HG03159 (cell line): ENCODE measurements around the gene CDC14A.

Experiments used
- ATAC-seq: cut with Tn5 transposase; IDR thresholded peaks from one replicate; pipeline ENCODE4 v1.9.1; 2021; ENCODE audit warnings: mild to moderate bottlenecking, moderate library complexity; ENCODE audit not compliant: unreplicated experiment

Gene CDC14A

DNA sequence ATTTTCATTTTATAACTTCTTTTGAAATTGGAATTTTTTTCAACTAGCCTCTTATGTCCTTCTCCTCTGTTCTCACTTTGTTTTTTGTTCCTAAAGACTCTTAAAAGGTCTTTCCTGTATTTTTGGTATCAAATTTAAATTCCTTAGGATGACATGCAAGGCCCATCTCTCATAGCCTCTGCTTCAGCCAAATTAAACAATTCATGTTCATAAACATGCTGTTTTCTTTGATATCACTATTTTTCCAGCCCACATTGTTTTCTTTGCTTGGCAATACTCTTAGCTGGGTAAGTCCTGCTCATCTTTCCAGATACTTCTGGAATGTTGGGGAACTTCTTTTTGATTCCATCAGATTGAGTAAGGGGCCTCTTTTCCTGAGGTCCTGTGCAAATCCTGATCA, 129.9 kb downstream of the CDC14A start:
- ATAC-seq, result no peak

DNA sequence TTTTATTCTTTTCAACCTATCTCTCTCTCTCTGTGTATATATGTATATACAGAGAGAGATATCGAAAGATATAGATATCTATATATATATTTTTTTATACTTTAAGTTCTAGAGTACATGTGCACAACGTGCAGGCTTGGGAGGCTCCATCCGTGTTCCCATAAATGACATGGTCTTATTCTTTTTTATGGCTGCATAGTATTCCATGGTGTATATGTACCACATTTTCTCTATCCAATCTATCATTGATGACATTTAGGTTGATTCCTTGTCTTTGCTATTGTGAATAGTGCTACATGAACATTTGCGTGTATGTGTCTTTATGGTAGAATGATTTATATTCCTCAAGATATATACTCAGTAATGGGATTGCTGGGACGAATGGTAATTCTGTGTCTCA, 130.4 kb downstream of the CDC14A start:
- no peak for ATAC-seq

DNA sequence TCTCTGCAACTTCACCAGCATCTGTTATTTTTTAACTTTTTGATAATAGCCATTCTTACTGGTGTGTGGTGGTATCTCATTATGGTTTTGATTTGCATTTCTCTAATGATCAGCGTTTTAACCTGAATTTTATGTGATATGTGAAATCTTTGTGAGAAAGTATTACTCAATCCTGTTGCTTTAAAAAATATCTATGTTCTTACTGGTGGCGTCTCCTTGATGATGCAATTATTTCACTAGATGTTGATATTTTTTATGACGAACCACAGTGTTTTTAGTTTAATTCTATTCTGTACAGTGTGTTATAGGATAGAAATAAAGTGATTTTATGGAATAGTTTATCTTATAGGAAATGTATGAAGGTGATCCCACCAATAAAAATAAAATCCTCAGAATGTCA, 130.9 kb downstream of the CDC14A start:
- ATAC-seq, result no peak

DNA sequence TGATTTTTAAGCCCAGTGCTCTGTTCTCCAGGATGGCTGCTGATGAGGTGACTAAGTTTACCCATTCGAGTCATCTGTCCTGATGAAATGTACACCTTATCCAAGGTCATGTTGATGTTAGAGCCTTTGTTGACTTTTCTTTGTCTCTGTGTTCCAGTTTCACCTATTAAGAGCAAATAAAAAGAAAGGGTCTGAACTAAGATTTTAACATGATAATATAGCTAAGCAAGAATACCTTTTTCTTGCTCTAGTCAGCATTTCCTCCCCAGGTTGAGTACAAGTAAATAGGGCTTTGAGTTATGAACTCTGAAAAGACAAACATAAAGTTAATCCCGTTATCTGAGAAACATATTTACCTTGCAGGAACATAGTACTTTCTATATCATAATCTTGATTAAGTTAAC, 133.6 kb downstream of the CDC14A start:
- no peak for ATAC-seq

DNA sequence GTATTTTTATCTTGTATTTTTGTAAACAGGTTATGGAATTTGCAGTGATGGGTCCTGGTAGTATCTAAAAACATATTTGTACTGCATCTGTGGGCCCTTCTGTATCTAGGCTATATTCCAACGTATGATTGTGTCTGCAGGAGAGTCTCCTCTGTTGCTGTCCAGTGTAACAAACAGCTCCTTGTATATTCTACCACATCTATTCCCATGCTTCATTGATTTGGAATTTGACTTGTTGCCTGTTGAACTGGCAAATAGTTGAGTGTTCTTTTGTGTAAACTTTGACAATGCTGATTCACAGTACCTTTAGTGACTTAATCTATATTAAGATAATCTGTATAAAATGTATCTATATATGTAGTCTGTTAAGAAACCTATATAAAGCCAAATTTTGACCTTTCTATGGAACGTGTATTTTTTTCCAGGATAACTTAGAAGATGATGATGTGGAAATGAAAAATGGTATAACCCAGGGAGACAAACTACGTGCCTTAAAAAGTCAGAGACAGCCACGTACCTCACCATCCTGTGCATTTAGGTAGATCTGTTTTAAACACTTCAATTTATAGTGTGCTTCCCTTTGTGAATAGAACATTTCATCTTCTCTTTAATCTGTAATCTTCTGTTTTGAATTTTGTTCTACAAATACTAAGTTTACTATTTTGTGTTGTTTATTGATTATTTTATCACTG, 142.2 kb downstream of the CDC14A start:
- no peak for ATAC-seq

DNA sequence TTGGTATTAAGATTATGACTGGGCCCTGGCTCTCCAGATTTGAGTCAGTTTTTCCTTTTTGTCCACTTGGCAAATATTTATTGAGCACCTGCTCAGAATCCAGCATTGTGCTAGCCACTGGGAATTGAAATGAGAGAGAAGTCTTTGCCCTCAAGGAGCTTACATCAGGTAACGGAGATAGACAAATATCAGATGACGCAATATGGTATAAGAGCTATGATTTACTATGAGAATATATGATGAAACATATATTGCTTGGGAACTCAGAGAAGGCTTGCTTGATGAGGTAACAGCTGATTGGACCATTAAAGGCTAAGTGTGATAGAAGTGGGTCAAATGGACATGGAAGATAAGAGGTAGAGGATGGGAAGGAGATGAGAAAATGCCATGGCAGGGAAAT, 144.6 kb downstream of the CDC14A start:
- no peak for ATAC-seq

DNA sequence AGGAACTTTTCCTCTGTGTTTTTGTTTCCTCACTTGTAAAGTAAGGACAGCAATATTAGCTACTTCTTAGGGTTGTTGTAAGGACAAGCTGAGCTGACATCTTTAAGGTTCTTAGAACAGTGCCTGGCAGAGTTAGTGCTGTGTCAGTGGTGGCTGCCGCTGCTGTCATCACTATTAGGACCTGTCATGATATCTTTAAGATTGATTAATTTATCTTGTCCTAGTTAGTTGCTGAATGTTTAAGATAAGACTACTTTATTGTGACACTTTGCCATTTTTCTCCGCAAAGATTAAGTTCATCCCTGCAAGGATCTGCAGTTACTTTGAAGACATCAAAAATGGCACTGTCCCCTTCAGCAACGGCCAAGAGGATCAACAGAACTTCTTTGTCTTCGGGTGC, 145.5 kb downstream of the CDC14A start:
- no peak for ATAC-seq

DNA sequence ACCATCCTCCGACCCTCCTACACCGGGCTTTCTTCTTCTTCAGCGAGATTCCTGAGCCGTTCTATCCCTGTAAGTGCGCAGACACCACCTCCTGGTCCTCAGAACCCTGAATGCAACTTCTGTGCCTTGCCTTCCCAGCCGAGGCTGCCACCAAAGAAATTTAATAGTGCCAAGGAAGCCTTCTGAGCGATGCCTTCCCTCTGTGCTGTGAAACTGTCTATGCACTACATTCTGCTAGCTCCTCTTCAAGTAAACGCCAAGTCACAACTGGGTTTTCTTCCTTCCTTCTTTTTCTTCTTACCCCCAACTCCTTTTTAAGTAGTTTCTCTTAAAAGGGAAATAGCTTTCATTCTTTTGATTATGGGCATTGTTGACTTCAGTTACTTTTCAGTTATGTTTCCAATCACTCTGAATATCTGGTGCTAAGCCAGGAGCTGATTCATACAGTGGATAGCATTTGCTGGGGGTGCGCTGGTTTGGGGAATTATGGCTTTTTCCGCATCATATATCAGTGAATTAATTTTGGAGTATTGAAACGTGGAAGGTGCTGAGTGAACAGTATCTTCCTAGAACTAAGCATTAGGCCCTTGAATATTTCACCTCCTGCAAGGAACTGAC, 147.0 kb downstream of the CDC14A start:
- ATAC-seq, result no peak

DNA sequence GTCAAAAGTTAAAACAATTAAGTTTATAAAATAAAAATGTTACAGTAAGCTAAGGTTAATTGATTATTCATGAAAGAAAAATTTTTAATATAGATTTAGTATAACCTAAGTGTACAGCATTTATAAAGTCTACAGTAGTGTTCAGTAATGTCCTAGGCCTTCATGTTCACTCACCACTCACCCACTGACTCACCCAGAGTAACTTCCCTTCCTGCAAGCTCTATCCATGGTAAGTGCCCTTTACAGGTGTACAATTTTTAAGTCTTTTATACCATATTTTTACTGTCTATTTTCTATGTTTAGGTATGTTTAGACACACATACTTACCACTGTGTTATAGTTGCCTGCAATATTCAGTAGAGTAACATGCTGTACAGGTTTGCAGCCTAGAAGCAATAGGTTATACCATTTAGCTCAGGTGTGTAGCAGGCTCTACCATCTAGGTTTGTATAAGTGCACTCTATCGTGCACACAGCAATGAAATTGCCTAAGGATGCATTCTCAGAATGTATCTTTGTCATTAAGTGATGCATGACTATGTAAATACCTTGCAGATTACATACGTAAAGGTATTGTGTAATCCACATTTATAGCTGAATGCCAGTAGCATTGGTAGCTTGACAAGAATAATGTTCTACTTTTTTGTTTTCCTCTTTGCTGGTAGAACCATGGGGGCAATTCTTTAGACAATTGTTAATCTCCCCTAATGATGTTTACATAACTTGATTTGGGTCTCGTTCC, 149.9 kb downstream of the CDC14A start:
- no peak for ATAC-seq

DNA sequence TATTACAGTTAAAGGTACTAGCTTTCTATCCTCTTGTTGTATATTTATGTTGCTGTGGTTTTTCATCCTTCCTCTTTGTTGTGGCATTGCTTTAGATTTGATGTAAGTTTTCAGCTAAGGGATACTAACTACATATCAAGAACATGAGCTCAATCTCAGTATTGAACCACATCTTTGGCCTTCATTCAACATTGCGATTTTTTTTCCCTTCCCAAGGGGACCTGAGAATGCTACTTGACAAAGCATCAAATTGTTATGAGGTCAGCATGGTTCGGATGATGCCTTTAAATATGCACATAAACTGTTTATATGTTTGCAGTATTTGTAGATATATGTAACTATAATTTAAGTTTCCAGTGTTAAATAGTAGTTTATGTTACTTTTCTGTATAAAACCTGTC, 153.9 kb downstream of the CDC14A start:
- ATAC-seq, result no peak

DNA sequence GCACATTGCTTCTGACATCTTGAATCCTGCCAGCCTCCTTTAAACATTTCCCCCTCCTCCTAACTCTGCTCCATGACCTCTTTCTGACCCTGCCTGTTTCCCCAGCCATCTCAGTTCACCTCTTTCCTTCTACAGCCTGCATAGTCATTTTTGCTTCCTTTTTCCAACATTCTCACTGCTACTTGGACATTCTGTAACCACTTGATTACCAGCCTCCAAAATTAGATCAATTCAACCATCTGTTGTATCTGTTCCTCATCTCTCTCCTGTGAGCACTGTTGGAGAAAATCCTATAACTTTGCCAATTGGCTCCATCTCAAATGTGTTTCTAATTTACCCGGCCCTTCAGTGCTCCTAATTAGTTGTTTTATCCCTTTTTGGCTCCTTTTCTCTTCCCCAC, 158.1 kb downstream of the CDC14A start:
- no peak for ATAC-seq

DNA sequence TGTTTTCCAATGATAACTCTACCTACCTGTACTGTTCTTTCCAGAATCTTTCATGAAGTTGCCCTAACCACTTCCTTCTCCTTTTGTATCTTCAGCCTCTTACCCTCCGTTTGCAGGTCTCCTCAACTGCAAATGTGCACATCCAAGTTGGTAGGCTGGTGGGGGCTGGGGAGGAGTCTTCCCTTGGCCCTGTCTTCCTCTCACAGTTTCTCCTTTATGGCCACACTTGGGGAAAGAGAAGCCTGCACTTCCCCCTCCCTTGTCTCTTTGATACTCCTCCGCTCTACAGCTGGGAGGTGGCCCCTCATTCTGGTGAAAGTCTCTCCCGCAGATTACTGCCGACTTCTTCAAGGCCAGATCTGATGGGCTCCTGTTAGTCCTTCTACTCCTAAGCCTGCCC, 158.8 kb downstream of the CDC14A start:
- ATAC-seq, result no peak

DNA sequence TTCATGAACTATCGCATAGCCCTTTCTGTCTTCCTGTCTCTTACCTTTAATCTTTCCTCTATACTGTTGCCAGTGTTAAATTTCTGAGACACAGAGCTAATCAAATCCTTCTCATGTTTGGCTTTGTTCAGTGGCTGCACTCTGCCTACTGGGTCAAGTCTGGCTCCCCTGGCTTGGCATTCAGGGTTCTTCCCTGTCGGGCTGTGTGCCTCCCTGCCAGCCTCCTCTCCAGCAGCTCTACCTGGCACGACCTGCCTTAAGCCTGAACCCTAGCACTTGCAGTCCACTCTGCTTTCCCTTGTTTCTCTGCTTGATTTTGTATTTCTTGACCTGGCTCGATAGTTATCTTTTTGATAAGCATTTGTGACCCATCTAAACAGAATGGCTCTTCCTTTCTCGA, 159.5 kb downstream of the CDC14A start:
- no peak for ATAC-seq

DNA sequence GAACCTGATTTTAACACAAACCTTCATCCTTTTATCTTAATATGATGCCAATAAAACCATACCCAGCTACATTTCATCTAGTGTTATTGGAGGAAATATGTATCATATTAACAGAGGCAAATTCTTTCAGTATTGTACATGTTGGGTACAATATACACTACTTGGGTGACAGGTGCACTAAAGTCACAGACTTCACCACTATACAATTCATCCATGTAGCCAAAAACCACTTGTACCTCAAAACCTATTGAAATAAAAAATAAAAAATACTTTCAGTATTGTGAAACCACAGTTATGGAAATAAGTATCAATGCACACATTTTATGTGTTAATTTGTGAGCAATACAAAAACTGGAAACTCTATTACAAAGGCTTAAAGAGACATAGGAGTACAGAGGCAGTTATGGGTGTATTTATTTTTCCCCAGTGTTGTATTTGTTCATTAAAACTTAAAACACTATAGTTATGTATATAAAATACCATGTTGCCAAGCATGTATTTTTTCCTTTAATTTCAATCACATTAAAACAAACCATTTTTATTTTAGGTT, 160.6 kb downstream of the CDC14A start:
- ATAC-seq, result no peak

DNA sequence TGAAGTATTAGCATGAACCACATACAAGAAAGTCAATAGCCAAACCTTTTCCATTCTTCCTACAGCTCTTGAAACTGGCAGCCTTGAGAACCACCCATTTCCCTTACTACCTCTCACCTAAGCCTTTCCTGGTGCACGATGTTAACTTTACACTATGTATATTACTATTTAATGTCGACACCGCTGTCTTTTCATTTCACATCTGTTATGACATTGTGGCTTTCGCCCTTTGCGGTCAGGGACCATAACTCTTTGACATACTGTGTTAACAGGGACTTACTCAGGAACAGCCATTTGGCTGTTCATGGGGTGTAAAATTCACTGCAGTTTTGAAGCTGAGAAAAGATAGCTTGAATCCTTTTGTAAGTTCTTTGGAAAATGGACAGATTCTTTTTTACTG, 164.6 kb downstream of the CDC14A start:
- no peak for ATAC-seq

DNA sequence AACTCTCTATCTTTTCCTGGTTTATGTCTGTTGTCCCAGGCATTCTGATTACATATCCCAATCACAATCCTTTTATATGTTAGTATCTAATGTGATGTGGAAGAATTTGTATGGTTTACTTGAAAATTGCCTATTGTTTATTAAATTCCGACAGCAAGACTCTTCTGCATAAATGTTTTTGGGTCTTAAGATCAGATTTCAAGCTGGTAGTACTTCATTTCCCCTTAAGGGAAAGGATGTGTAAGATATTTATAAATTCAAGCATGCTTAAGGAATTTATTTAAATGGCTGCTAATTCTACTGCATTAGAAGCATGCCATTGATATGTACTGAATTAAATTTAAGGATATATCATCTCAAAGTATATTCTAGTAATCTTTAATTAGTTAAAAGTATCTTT, 165.2 kb downstream of the CDC14A start:
- no peak for ATAC-seq

DNA sequence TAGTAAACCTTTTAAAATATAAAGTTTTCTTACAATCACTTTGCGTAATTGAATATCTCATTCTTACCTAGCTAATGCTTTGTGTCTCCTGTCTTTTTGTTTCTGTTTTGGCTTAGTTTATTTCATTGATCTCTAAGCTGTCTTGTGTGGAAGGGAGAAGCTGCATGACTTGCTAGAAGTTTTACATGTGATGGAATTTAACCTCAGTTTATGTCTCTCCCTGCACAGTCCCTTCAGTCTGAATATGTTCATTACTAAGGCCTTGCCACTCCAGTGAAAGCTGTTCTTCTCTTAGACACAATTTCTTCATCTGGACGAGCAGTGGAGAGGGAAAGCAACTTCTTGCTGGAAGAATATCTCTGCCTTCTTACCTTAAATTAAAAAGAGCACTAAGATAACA, 165.7 kb downstream of the CDC14A start:
- no peak for ATAC-seq

DNA sequence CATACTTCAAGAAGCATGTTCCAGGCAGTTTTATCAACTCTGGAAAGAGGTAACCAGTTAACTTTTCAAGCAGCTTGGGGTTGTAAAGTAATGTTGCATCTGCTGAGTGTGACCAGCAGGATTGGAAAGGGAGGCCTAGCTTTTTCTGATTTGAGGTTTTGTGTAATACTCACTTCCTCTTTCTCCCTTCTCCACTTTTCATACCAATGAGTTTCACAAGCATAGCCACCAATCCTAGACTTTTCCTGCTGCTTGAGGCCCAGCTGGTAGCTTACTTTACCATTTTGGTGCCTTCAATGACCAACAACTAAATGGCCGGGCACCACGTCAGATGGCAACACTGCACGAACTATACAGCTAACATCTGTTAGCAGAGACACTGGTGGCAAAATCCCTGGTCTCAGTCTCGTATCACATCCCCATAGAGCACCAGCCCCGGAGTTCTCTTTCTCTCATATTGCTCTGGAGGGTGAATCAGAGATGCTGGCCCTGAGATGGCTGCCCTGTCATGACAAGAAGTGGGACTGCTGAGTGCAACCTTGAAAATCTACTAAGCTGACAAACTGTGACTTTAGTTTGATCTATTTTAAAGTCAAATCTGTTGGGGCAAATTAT, 170.8 kb downstream of the CDC14A start:
- peak; percentile 96 for ATAC-seq

DNA sequence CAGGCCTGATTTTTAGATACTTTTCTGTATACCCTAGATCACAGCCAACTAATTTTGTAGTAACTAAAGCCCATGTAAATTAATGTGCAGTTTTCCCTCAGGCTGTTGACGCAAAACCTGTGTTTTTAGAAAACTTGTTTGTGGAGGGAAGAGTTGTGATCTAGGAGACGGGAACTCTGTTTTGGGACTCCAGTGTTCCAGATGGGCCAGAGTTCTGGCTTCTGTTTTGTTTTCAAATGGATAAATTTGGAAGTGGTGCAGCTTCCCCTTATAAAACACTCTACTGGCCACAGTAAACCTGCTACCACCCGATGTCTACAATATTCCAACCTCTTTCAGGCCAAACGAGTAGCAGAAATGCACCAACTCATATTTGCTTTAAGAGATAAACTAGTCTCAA, 172.0 kb downstream of the CDC14A start:
- no peak for ATAC-seq

DNA sequence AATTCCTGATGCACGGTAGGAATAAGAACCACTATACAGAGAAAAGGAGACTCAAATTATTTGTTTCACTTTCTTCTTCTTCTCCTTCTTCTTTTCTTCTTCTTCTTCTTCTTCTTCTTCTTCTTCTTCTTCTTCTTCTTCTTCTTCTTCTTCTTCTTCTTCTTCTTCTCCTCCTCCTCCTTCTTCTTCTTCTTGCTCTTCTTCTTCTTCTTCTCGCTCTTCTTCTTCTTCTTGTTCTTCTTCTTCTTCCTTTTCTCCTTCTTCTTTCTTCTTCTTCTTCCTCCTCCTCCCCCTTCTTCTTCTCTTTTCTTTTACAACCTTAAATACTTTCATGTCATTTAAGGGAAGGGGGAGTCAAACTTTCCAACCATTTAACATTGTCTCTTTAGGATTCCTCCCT, 174.6 kb downstream of the CDC14A start:
- no peak for ATAC-seq

DNA sequence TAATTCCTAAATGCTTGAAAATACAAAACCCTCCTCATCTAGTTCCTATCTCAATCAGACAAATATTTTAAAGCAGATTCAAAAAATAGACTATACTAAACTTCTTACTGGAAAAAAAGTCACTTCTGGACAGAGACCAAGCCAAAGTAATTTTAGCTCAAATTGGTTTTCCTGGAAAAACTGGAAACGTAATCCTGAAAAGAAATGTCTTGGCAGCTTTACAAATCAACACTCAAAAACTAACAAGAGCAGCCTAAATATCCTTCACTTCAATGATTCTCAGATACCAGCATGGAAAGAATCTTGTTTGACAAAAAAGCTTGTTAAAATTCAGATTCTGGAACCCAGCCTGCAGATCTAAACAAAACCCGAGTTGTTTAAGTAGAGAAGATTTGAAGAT, 176.6 kb downstream of the CDC14A start:
- no peak for ATAC-seq

DNA sequence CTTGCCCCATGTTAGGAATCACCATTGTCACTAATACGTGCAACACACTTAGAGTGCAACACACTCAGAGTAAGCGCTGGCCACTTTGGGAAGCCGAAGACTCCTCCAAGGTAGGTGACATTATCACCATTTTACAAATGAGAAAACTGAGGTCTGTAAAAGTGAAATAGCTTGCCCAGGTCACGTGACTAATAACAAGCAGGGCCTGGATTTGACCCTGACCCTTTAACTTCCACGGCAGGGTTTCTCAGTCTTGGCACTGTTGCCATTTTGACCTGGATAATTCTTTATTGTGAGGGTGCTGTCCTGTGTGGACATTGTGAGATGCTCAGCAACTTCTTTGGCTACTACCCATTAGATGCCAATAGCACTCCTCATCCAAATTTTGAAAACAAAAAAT, 177.8 kb downstream of the CDC14A start:
- ATAC-seq, result no peak
